Activated CD4-positive, alpha-beta T cell treated with anti-CD3 and anti-CD28 coated beads, Interleukin-2, amount 10 ng/mL, durations not matched to agents 7 days and 5 days (primary cell): Measurements from ENCODE around the gene TRAPPC4. TPM values are rescaled to one million over a fixed set of nuclear protein-coding genes. Genes with fewer than 3 reads are reported as not detected.
"Not testable (repeated sequence)": the region's sequence is repeated elsewhere in the genome, so short reads cannot be mapped to it uniquely, and the experiment has no call there.

Experiments used
- CTCF ChIA-PET: fragments of 350-600 bp; sonication (Branson Sonifier 250); formaldehyde crosslinking; loops from one replicate; lab custom pipeline; 2021; ENCODE audit warnings: antibody characterized with exemption; lab: Charles Lee
- POLR2A ChIA-PET: fragments of 350-600 bp; sonication (Branson Sonifier 250); formaldehyde crosslinking; loops from one replicate; lab custom pipeline; 2021; ENCODE audit warnings: antibody characterized with exemption; lab: Charles Lee
- DNase-seq: peaks from one replicate; pipeline ENCODE4 v3.0.0-alpha.2; 2020
- H3K27ac Mint-ChIP-seq: one replicate; pipeline ENCODE4 v1.8.0; 2021; ENCODE audit warnings: mild to moderate bottlenecking, moderate library complexity, mixed read lengths
- H3K27me3 Mint-ChIP-seq: one replicate; pipeline ENCODE4 v1.8.0; 2021; ENCODE audit warnings: mixed read lengths
- H3K36me3 Mint-ChIP-seq: one replicate; pipeline ENCODE4 v1.8.0; 2021; ENCODE audit warnings: low read depth, mixed read lengths
- H3K4me1 Mint-ChIP-seq: one replicate; pipeline ENCODE4 v1.8.0; 2021; ENCODE audit warnings: mixed read lengths
- H3K4me3 Mint-ChIP-seq: one replicate; pipeline ENCODE4 v1.8.0; 2021; ENCODE audit warnings: mild to moderate bottlenecking, moderate library complexity, mixed read lengths
- H3K9me3 Mint-ChIP-seq: one replicate; pipeline ENCODE4 v1.8.0; 2021; ENCODE audit warnings: mixed read lengths
- total RNA-seq, 2 experiments: library from RNA; stranded (reverse); gene quantifications; one replicate each; pipeline ENCODE4 v1.2.3, GENCODE V29; 2021

Gene TRAPPC4
- 10 to 100 TPM; 58.5 to 65.4 TPM for total RNA-seq

GRCh38 chr11:119018074-119018938 is at the start of gene TRAPPC4, which contains the start of gene RPS25:
TSS of gene TRAPPC4 (plus strand) at chr11:119018766. CDS start at chr11:119018796, 30 bp downstream.
TSS of gene RPS25 (minus strand) at chr11:119018343. CDS start at chr11:119018284, 59 bp downstream.
- H3K36me3 Mint-ChIP-seq, result peaks cover 68% of the 10 kb centered on the region
- H3K4me3 Mint-ChIP-seq, result peak within 1 kb of the TSS; percentile 98
- H3K27me3 Mint-ChIP-seq, result no peaks in the 10 kb centered on the region
- peak; percentile 97 for DNase-seq
- no peaks in the 10 kb centered on the region for H3K9me3 Mint-ChIP-seq
- peak within 1 kb of the TSS; percentile 100 for H3K27ac Mint-ChIP-seq
- CTCF ChIA-PET, result interaction anchor here (1.1 to 1.5 kb wide), 4 partner anchors 11 to 82 kb away, joined by 3 to 7 read pairs (median 4); no protein-coding TSS in a partner anchor
- H3K4me1 Mint-ChIP-seq, result peaks cover 58% of the 10 kb centered on the region
- POLR2A ChIA-PET, result interaction anchor here (0.6 to 1.0 kb wide), 4 partner anchors 12 to 150 kb away, joined by 3 read pairs; partner anchors contain the start of genes NLRX1 and SLC37A4

- DNase-seq, H3K4me1 Mint-ChIP-seq, POLR2A ChIA-PET, H3K4me3 Mint-ChIP-seq, H3K9me3 Mint-ChIP-seq, H3K27ac Mint-ChIP-seq, H3K36me3 Mint-ChIP-seq: not testable (repeated sequence)
- peaks cover 11% of the 10 kb centered on the region for H3K27me3 Mint-ChIP-seq
- CTCF ChIA-PET, result interaction anchor here (0.6 kb wide), 1 partner anchor 254 kb away, joined by 3 read pairs; no protein-coding TSS in a partner anchor
Observed at GRCh38 chr11:118969508-118969907, 49.1 kb upstream of the TRAPPC4 start.

GRCh38 chr11:118971646-118972045 is 46.9 kb upstream of the TRAPPC4 start, which contains the start of gene FOXR1:
TSS of gene FOXR1 (plus strand) at chr11:118971761. CDS start at chr11:118971932, 171 bp downstream.
- H3K9me3 Mint-ChIP-seq, result no peaks in the 10 kb centered on the region
- H3K4me1 Mint-ChIP-seq, result no peaks in the 10 kb centered on the region
- CTCF ChIA-PET, result interaction anchor here (0.6 to 0.7 kb wide), 2 partner anchors 11 to 19 kb away, joined by 3 read pairs; no protein-coding TSS in a partner anchor
- DNase-seq, result no peak
- no peak within 1 kb of the TSS for H3K4me3 Mint-ChIP-seq
- no peaks in the 10 kb centered on the region for H3K36me3 Mint-ChIP-seq
- POLR2A ChIA-PET, result no interaction called here
- H3K27ac Mint-ChIP-seq, result no peak within 1 kb of the TSS
- peaks cover 25% of the 10 kb centered on the region for H3K27me3 Mint-ChIP-seq

GRCh38 chr11:118973985-118974384 is 44.6 kb upstream of the TRAPPC4 start:
- no peaks in the 10 kb centered on the region for H3K9me3 Mint-ChIP-seq
- H3K36me3 Mint-ChIP-seq, result no peaks in the 10 kb centered on the region
- POLR2A ChIA-PET, result no interaction called here
- no peak for DNase-seq
- no peaks in the 10 kb centered on the region for H3K4me1 Mint-ChIP-seq
- CTCF ChIA-PET, result interaction anchor here (0.9 kb wide), 1 partner anchor 31 kb away, joined by 3 read pairs; no protein-coding TSS in a partner anchor
- no peak overlapping the region for H3K27ac Mint-ChIP-seq
- H3K27me3 Mint-ChIP-seq, result peaks cover 25% of the 10 kb centered on the region
- no peak overlapping the region for H3K4me3 Mint-ChIP-seq

- Mint-ChIP-seq H3K9me3 (no peaks in the 10 kb centered on the region), H3K4me3 (no peak overlapping the region), H3K27me3 (peaks cover 23% of the 10 kb centered on the region), H3K27ac (no peak overlapping the region), H3K36me3 (no peaks in the 10 kb centered on the region), H3K4me1 (no peaks in the 10 kb centered on the region)
- POLR2A ChIA-PET, result interaction anchor here (0.5 kb wide), 1 partner anchor 8 kb away, joined by 7 read pairs; no protein-coding TSS in a partner anchor
- no peak for DNase-seq
- CTCF ChIA-PET, result no interaction called here
Observed at GRCh38 chr11:118975771-118976709, 42.5 kb upstream of the TRAPPC4 start.

- Mint-ChIP-seq H3K27ac (no peak overlapping the region), H3K4me3 (no peak overlapping the region), H3K27me3 (peaks cover 14% of the 10 kb centered on the region), H3K9me3 (no peaks in the 10 kb centered on the region), H3K4me1 (no peaks in the 10 kb centered on the region), H3K36me3 (no peaks in the 10 kb centered on the region)
- no peak for DNase-seq
- ChIA-PET POLR2A (no interaction called here), CTCF (no interaction called here)
Observed at GRCh38 chr11:118979434-118979833, 39.1 kb upstream of the TRAPPC4 start.

GRCh38 chr11:118980191-118980881 is 38.2 kb upstream of the TRAPPC4 start:
- no peak for DNase-seq
- H3K4me1 Mint-ChIP-seq, result no peaks in the 10 kb centered on the region
- ChIA-PET CTCF (interaction anchor here (1.0 kb wide), 1 partner anchor 36 kb away, joined by 3 read pairs; no protein-coding TSS in a partner anchor), POLR2A (no interaction called here)
- H3K9me3 Mint-ChIP-seq, result no peaks in the 10 kb centered on the region
- no peaks in the 10 kb centered on the region for H3K36me3 Mint-ChIP-seq
- no peak overlapping the region for H3K27ac Mint-ChIP-seq
- H3K27me3 Mint-ChIP-seq, result peaks cover 8% of the 10 kb centered on the region
- H3K4me3 Mint-ChIP-seq, result no peak overlapping the region

GRCh38 chr11:118984337-118984736 is 34.2 kb upstream of the TRAPPC4 start:
- H3K27ac Mint-ChIP-seq, POLR2A ChIA-PET, DNase-seq, H3K4me1 Mint-ChIP-seq, H3K4me3 Mint-ChIP-seq, H3K9me3 Mint-ChIP-seq, H3K27me3 Mint-ChIP-seq, H3K36me3 Mint-ChIP-seq: not testable (repeated sequence)
- CTCF ChIA-PET, result interaction anchor here (0.6 to 1.8 kb wide), 5 partner anchors 13 to 612 kb away, joined by 3 to 6 read pairs (median 4); partner anchors contain the start of gene BCL9L

GRCh38 chr11:118984825-118985224 is 33.7 kb upstream of the TRAPPC4 start:
- no peak overlapping the region for H3K27ac Mint-ChIP-seq
- no peak for DNase-seq
- no peak overlapping the region for H3K4me3 Mint-ChIP-seq
- no peaks in the 10 kb centered on the region for H3K9me3 Mint-ChIP-seq
- H3K27me3 Mint-ChIP-seq, result no peaks in the 10 kb centered on the region
- H3K4me1 Mint-ChIP-seq, result no peaks in the 10 kb centered on the region
- ChIA-PET POLR2A (no interaction called here), CTCF (interaction anchor here (0.6 to 1.8 kb wide), 4 partner anchors 12 to 612 kb away, joined by 4 to 6 read pairs (median 4); no protein-coding TSS in a partner anchor)
- no peaks in the 10 kb centered on the region for H3K36me3 Mint-ChIP-seq

- no peak overlapping the region for H3K27ac Mint-ChIP-seq
- no peaks in the 10 kb centered on the region for H3K4me1 Mint-ChIP-seq
- H3K9me3 Mint-ChIP-seq, result no peaks in the 10 kb centered on the region
- H3K36me3 Mint-ChIP-seq, result peaks cover 4% of the 10 kb centered on the region
- no peak overlapping the region for H3K4me3 Mint-ChIP-seq
- no peak for DNase-seq
- ChIA-PET CTCF (no interaction called here), POLR2A (no interaction called here)
- H3K27me3 Mint-ChIP-seq, result no peaks in the 10 kb centered on the region
Observed at GRCh38 chr11:118988280-118988679, 30.3 kb upstream of the TRAPPC4 start.

- CTCF ChIA-PET, H3K27me3 Mint-ChIP-seq, H3K9me3 Mint-ChIP-seq, H3K36me3 Mint-ChIP-seq, H3K27ac Mint-ChIP-seq, H3K4me3 Mint-ChIP-seq, POLR2A ChIA-PET, H3K4me1 Mint-ChIP-seq, DNase-seq: not testable (repeated sequence)
Observed at GRCh38 chr11:118991486-118992038, 27.0 kb upstream of the TRAPPC4 start.
